Upper lobe of right lung (tissue), 1 donor: ENCODE measurements around the gene ATIC. TPM values are rescaled to one million over a fixed set of nuclear protein-coding genes. Genes with fewer than 3 reads are reported as not detected.
"Not testable (repeated sequence)": the region's sequence is repeated elsewhere in the genome, so short reads cannot be mapped to it uniquely, and the experiment has no call there.

Source experiments
- ATAC-seq: fragments of 200-7000 bp; cut with Tn5 transposase; one replicate; pipeline ENCODE4 v1.9.1; 2020; ENCODE audit warnings: mild to moderate bottlenecking, moderate library complexity
- DNase-seq: peaks from one replicate; pipeline ENCODE4 v3.0.0-alpha.2; 2020
- H3K27ac ChIP-seq: fragments of 200-600 bp; one replicate; pipeline ENCODE4 v1.8.0; 2022
- H3K27me3 ChIP-seq: fragments of 200-600 bp; one replicate; pipeline ENCODE4 v1.8.0; 2022; ENCODE audit warnings: mild to moderate bottlenecking
- H3K36me3 ChIP-seq: fragments of 200-600 bp; one replicate; pipeline ENCODE4 v1.8.0; 2022
- H3K4me1 ChIP-seq: fragments of 200-600 bp; one replicate; pipeline ENCODE4 v1.8.0; 2022
- H3K4me3 ChIP-seq: fragments of 200-600 bp; one replicate; pipeline ENCODE4 v1.8.0; 2022; ENCODE audit warnings: mild to moderate bottlenecking
- H3K9me3 ChIP-seq: fragments of 200-600 bp; one replicate; pipeline ENCODE4 v1.8.0; 2022
- CTCF ChIP-seq: fragments of 200-600 bp; IDR thresholded peaks from one replicate; pipeline ENCODE4 v1.8.0; 2022; ENCODE audit warnings: antibody characterized with exemption
- intact Hi-C: fragments of 100-400 bp; cut with DNase I; formaldehyde crosslinking; loops from one replicate; pipeline ENCODE4 v1.11.0; 2022
- total RNA-seq: library from RNA; stranded (reverse); fragmentation: NEBNext Ultra II Directional; extraction: Animal tissue kit (Norgen Biotek cat#: 25700); gene quantifications from one replicate; pipeline ENCODE4 v1.2.1, GENCODE V29; 2021
- donor health status: DM: no; HTN: yes; CAD: no; lungs with severe emphysema.

The ATIC gene
- total RNA-seq, 1 donor from 2014 or later, result 71.0 TPM

DNA sequence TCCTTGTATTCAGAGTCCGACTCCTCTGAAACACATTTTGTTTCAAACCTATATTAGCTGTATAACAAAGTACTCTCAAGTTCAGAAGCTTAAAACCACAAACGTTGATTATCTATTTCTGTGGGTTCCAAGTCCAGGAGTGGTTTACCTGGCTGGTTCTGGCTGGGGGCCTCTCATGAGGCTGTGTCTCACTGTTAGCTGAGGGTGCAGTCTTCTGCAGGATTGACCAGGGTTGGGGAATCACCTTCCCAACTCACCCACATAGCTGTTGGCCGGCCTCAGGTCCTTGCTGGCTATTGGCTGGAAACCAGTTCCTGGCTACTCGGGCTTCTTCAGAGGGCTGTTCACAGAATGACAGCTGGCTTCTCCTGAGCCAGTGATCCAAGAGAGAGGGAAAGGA, 18.0 kb upstream of the ATIC start:
- no peaks in the 10 kb centered on the region for H3K36me3 ChIP-seq
- no peak for DNase-seq
- no peak for ATAC-seq
- H3K4me1 ChIP-seq, result no peaks in the 10 kb centered on the region
- H3K4me3 ChIP-seq, result no peak overlapping the region
- no peaks in the 10 kb centered on the region for H3K9me3 ChIP-seq
- H3K27ac ChIP-seq, result no peak overlapping the region
- H3K27me3 ChIP-seq, result no peaks in the 10 kb centered on the region
- TF ChIP-seq CTCF, result no peak
- intact Hi-C loops, result no loop called here

DNA sequence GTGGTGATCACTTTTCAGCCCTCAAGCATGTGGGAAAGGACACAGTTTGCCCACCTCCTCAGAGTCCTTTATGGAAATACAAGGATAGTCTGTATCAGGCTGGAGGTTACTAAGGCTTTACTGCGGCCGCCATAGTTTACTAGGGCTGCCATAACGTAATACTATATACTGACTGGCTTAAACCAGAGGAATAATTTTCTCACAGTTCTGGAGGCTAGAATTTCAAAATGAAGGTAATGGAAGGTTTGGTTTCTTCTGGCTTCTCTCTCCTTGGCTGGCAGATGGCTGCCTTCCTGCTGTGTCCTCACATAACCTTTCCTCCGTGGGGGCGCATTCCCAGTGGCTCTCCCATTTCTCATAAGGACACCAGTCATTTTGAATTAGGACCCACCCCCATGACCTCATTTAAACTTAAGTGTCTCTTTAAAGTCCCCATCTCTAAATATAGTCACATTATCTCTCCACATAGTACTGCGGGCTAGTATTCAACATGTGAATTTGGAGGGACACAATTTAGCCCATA, 12.5 kb upstream of the ATIC start:
- DNase-seq, result no peak
- H3K27me3 ChIP-seq, result no peaks in the 10 kb centered on the region
- H3K4me1 ChIP-seq, result no peaks in the 10 kb centered on the region
- no peak for TF ChIP-seq CTCF
- no peaks in the 10 kb centered on the region for H3K9me3 ChIP-seq
- no peak overlapping the region for H3K4me3 ChIP-seq
- intact Hi-C loops, result no loop called here
- ATAC-seq, result no peak
- H3K36me3 ChIP-seq, result no peaks in the 10 kb centered on the region
- H3K27ac ChIP-seq, result no peak overlapping the region

DNA sequence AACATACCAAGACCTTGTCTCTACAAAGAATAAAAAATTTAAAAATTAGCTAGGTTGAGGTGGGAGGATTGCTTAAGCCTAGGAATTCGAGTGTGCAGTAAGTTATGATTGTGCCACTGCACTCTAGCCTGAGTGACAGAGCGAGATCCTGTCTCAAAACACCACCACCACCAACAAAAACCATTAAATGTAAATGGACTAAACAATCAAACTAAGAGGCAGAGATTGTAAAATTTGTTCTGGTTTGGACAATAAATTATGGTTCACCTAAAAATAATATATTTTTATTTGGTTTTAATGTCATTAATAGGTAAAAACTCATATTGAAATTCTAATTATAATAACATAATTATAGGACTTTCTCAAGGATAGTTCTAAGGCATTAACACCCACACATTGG, 9.9 kb upstream of the ATIC start:
- ATAC-seq, result no peak
- no peak for TF ChIP-seq CTCF
- H3K4me1 ChIP-seq, result no peaks in the 10 kb centered on the region

DNA sequence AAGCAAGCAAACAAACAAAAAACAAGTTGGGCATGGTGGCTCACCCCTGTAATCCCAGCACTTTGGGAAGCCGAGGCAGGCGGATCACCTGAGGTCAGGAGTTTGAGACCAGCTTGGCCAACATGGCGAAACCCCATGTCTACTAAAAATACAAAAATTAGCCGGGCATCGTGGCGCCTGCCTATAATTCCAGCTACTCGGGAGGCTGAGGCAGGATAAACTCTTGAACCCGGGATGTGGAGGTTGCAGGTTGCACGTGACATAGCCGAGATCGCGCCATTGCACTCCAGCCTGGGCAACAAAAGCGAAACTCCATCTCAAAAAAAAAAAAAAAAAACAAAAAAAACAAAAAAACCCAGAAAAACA, 617 bp upstream of the ATIC start:
- ATAC-seq, H3K36me3 ChIP-seq, DNase-seq, H3K9me3 ChIP-seq, H3K27me3 ChIP-seq, H3K4me1 ChIP-seq, intact Hi-C loops: not testable (repeated sequence)
- peak overlapping the region; percentile 82 for H3K27ac ChIP-seq
- peak overlapping the region; percentile 79 for H3K4me3 ChIP-seq

More for the DNA sequence above, 9.9 kb upstream of the ATIC start:
- Histone ChIP-seq H3K27me3 (no peaks in the 10 kb centered on the region), H3K27ac (no peak overlapping the region), H3K4me3 (no peak overlapping the region), H3K9me3 (no peaks in the 10 kb centered on the region), H3K36me3 (no peaks in the 10 kb centered on the region)
- no peak for DNase-seq
- intact Hi-C loops, result no loop called here

- no peak overlapping the region for H3K27ac ChIP-seq
- H3K4me1 ChIP-seq, result peaks cover 6% of the 10 kb centered on the region
- no peak overlapping the region for H3K4me3 ChIP-seq
- H3K27me3 ChIP-seq, result no peaks in the 10 kb centered on the region
- intact Hi-C loops, result no loop called here
- ATAC-seq, result no peak
- DNase-seq, result no peak
- TF ChIP-seq CTCF, result no peak
- H3K36me3 ChIP-seq, result no peaks in the 10 kb centered on the region
- no peaks in the 10 kb centered on the region for H3K9me3 ChIP-seq
These were observed 1.4 kb downstream of the ATIC start for GRCh38 chr2:215313255-215313613.

DNA sequence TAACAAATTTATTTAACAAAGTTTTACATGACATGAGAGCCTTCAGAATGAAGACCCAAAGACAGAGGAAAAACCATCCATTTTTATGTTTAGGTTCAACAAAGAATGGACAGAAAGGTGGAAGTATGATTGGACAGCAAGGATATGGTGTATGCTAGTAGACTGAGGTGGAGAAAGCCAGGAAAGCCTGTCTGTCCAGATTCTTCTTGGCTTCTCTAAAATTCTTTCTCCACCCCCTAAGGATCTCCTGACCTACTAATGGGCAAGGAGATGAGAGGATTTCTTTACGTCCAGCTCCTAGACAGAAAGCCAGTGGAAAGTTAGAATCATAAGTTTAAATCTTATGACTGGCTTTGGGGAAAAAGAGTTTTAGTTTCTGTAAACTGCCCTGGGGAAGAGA, 3.0 kb downstream of the ATIC start:
- H3K4me1 ChIP-seq, result peaks cover 6% of the 10 kb centered on the region
- no peak overlapping the region for H3K27ac ChIP-seq
- intact Hi-C loops, result no loop called here
- no peaks in the 10 kb centered on the region for H3K27me3 ChIP-seq
- DNase-seq (no peak), ATAC-seq (no peak)
- H3K36me3 ChIP-seq, result peaks cover 15% of the 10 kb centered on the region
- H3K4me3 ChIP-seq, result no peak overlapping the region
- H3K9me3 ChIP-seq, result no peaks in the 10 kb centered on the region
- no peak for TF ChIP-seq CTCF
